Activated CD4-positive, alpha-beta memory T cell treated with anti-CD3 and anti-CD28 coated beads, Interleukin-2, amount 10 ng/mL, durations not matched to agents 7 days and 5 days (primary cell): ENCODE measurements around the gene CRIP2. TPM values are rescaled to one million over a fixed set of nuclear protein-coding genes. Genes with fewer than 3 reads are reported as not detected.

Source experiments
- CTCF ChIA-PET: fragments of 350-600 bp; sonication (Branson Sonifier 250); formaldehyde crosslinking; loops from one replicate; lab custom pipeline; 2021; ENCODE audit warnings: antibody characterized with exemption, inconsistent platforms; lab: Charles Lee
- POLR2A ChIA-PET: fragments of 350-600 bp; sonication (Branson Sonifier 250); formaldehyde crosslinking; loops from one replicate; lab custom pipeline; 2021; ENCODE audit warnings: antibody characterized with exemption; lab: Charles Lee
- DNase-seq: peaks from one replicate; pipeline ENCODE4 v3.0.0-alpha.2; 2020
- H3K27ac Mint-ChIP-seq: one replicate; pipeline ENCODE4 v1.8.0; 2021; ENCODE audit warnings: mild to moderate bottlenecking, mixed read lengths
- H3K27me3 Mint-ChIP-seq: one replicate; pipeline ENCODE4 v1.8.0; 2021; ENCODE audit warnings: mixed read lengths
- H3K36me3 Mint-ChIP-seq: one replicate; pipeline ENCODE4 v1.8.0; 2021; ENCODE audit warnings: low read depth, mixed read lengths
- H3K4me1 Mint-ChIP-seq: one replicate; pipeline ENCODE4 v1.8.0; 2021; ENCODE audit warnings: mixed read lengths
- H3K4me3 Mint-ChIP-seq: one replicate; pipeline ENCODE4 v1.8.0; 2021; ENCODE audit warnings: mild to moderate bottlenecking, mixed read lengths
- H3K9me3 Mint-ChIP-seq: one replicate; pipeline ENCODE4 v1.8.0; 2021; ENCODE audit warnings: mixed read lengths
- total RNA-seq, 2 experiments: library from RNA; stranded (reverse); gene quantifications; one replicate each; pipeline ENCODE4 v1.2.3, GENCODE V29; 2021

Gene CRIP2
- total RNA-seq: 1 to 10 TPM; 1.8 to 1.9 TPM

- ChIA-PET CTCF (interaction anchor here (1.6 kb wide), 1 partner anchor 15 kb away, joined by 5 read pairs; no protein-coding TSS in a partner anchor), POLR2A (interaction anchor here (1.5 kb wide), 1 partner anchor 15 kb away, joined by 7 read pairs; no protein-coding TSS in a partner anchor)
- H3K9me3 Mint-ChIP-seq: no peaks in the 10 kb centered on the region
- DNase-seq: peak; percentile 44
- peaks cover 27% of the 10 kb centered on the region for H3K27me3 Mint-ChIP-seq
- H3K27ac Mint-ChIP-seq: no peak within 1 kb of the TSS
- H3K4me1 Mint-ChIP-seq: peaks cover 11% of the 10 kb centered on the region
- peak within 1 kb of the TSS; percentile 71 for H3K4me3 Mint-ChIP-seq
- peaks cover 5% of the 10 kb centered on the region for H3K36me3 Mint-ChIP-seq
These were observed at the start of gene CRIP2 for GRCh38 chr14:105474483-105475268. TSS of gene CRIP2 (plus strand) at chr14:105474821. CDS start at chr14:105474863, 42 bp downstream.

DNA sequence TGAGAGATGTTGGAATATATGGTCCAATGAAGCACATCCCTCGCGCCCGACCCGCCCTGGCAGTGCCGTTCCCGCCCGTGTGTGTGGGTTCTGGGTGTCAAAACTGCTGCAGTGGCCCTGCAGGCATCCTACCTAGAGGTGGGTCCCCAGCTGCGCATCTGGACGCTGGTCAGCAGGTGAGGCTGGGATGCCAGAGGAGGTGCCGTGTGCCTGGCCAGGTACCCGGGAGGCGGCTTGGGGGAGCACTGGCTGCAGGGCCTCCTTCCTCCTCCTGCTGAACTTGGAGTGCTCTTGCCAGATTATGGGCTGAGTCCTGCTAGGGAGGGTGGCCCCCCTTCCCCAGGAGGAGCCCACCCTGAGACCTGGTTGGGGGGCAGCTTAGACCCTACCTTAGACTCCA lies 49.8 kb upstream of the CRIP2 start:
- POLR2A ChIA-PET: no interaction called here
- H3K27ac Mint-ChIP-seq: no peak overlapping the region
- peaks cover 27% of the 10 kb centered on the region for H3K4me1 Mint-ChIP-seq
- CTCF ChIA-PET: no interaction called here
- H3K9me3 Mint-ChIP-seq: no peaks in the 10 kb centered on the region
- peaks cover 26% of the 10 kb centered on the region for H3K36me3 Mint-ChIP-seq
- DNase-seq: no peak
- H3K4me3 Mint-ChIP-seq: no peak overlapping the region
- H3K27me3 Mint-ChIP-seq: no peaks in the 10 kb centered on the region

DNA sequence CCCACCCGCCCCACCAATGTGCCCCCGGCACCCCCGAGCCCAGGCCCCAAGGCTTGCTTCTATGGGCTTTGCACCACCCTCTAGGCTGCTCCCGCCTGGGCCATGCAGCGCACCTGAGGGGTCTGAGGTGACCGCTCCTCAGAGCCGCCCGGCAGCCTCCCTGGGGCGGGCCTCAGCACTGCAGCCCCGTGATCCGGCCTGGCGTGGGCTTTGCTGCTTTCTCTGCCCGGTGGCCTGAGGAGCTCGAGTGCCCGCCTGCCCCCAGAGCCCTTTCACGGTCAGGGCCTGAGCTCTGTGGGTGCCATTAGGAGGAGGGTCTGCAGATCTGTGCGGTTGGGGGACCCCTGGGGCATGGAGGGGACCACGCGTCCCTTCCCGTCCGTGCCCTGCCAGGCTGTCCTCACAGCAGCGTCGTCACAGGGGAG lies 48.8 kb upstream of the CRIP2 start:
- no peaks in the 10 kb centered on the region for H3K27me3 Mint-ChIP-seq
- CTCF ChIA-PET: no interaction called here
- H3K27ac Mint-ChIP-seq: no peak overlapping the region
- no peak overlapping the region for H3K4me3 Mint-ChIP-seq
- POLR2A ChIA-PET: no interaction called here
- no peak for DNase-seq
- no peaks in the 10 kb centered on the region for H3K9me3 Mint-ChIP-seq
- peaks cover 36% of the 10 kb centered on the region for H3K36me3 Mint-ChIP-seq
- H3K4me1 Mint-ChIP-seq: peaks cover 27% of the 10 kb centered on the region

GRCh38 chr14:105426416-105427130 lies 48.0 kb upstream of the CRIP2 start:
- Mint-ChIP-seq H3K36me3 (peaks cover 41% of the 10 kb centered on the region), H3K4me1 (peaks cover 20% of the 10 kb centered on the region), H3K27me3 (no peaks in the 10 kb centered on the region), H3K4me3 (no peak overlapping the region), H3K27ac (no peak overlapping the region), H3K9me3 (no peaks in the 10 kb centered on the region)
- POLR2A ChIA-PET: no interaction called here
- CTCF ChIA-PET: no interaction called here
- no peak for DNase-seq

- no peak overlapping the region for H3K4me3 Mint-ChIP-seq
- DNase-seq: no peak
These were observed 47.2 kb upstream of the CRIP2 start for GRCh38 chr14:105427412-105427811.

DNA sequence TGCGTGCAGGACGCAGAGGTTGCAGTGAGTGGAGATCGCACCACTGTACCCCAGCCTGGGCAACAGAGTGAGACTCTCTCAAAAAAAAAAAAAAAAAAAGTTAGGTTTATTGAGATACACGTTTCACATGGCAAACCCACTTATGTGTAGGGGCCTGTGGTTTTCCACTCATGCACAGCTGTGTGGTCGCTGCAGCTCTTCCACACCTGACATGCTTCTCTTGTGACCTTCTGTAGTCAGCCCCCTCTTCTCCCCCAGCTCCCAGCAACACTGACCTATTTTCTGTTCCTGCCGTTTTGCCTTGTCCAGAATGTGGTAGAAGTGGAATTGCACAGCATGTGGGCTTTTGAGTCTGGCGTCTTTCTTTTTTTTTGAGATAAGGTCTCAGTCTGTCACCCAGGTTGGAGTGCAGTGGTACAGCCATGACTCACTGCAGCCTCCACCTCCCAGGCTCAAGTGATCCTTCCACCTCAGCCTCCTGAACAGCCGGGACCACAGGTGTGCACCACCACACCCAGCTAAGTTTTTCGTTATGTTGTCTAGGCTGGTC lies 46.6 kb upstream of the CRIP2 start:
- no peak for DNase-seq
- ChIA-PET POLR2A (no interaction called here), CTCF (interaction anchor here (0.6 kb wide), 1 partner anchor 219 kb away, joined by 3 read pairs; no protein-coding TSS in a partner anchor)
- Mint-ChIP-seq H3K9me3 (no peaks in the 10 kb centered on the region), H3K36me3 (peaks cover 41% of the 10 kb centered on the region), H3K4me3 (no peak overlapping the region), H3K27me3 (no peaks in the 10 kb centered on the region), H3K27ac (peak overlapping the region; percentile 44), H3K4me1 (peaks cover 6% of the 10 kb centered on the region)

More at GRCh38 chr14:105427412-105427811, 47.2 kb upstream of the CRIP2 start:
- Mint-ChIP-seq H3K27me3 (no peaks in the 10 kb centered on the region), H3K9me3 (no peaks in the 10 kb centered on the region), H3K27ac (no peak overlapping the region), H3K4me1 (peaks cover 11% of the 10 kb centered on the region), H3K36me3 (peaks cover 41% of the 10 kb centered on the region)
- CTCF ChIA-PET: no interaction called here
- POLR2A ChIA-PET: no interaction called here

- H3K27ac Mint-ChIP-seq: no peak overlapping the region
- ChIA-PET CTCF (interaction anchor here (1.6 to 3.2 kb wide), 2 partner anchors 18 to 59 kb away, joined by 6 to 7 read pairs; no protein-coding TSS in a partner anchor), POLR2A (interaction anchor here (1.5 to 2.6 kb wide), 2 partner anchors 26 to 48 kb away, joined by 3 to 5 read pairs; no protein-coding TSS in a partner anchor)
- no peak overlapping the region for H3K4me3 Mint-ChIP-seq
- no peak for DNase-seq
- H3K4me1 Mint-ChIP-seq: peaks cover 10% of the 10 kb centered on the region
- no peaks in the 10 kb centered on the region for H3K27me3 Mint-ChIP-seq
- peaks cover 39% of the 10 kb centered on the region for H3K36me3 Mint-ChIP-seq
- H3K9me3 Mint-ChIP-seq: no peaks in the 10 kb centered on the region
These were observed 44.6 kb upstream of the CRIP2 start for GRCh38 chr14:105430042-105430441.

GRCh38 chr14:105430565-105430964 lies 44.1 kb upstream of the CRIP2 start:
- Mint-ChIP-seq H3K4me1 (peaks cover 10% of the 10 kb centered on the region), H3K36me3 (peaks cover 39% of the 10 kb centered on the region), H3K27me3 (no peaks in the 10 kb centered on the region), H3K9me3 (no peaks in the 10 kb centered on the region), H3K27ac (no peak overlapping the region), H3K4me3 (no peak overlapping the region)
- POLR2A ChIA-PET: interaction anchor here (1.5 to 2.6 kb wide), 2 partner anchors 26 to 48 kb away, joined by 3 to 5 read pairs; no protein-coding TSS in a partner anchor
- no peak for DNase-seq
- CTCF ChIA-PET: interaction anchor here (1.6 to 3.2 kb wide), 2 partner anchors 18 to 60 kb away, joined by 6 to 7 read pairs; no protein-coding TSS in a partner anchor

DNA sequence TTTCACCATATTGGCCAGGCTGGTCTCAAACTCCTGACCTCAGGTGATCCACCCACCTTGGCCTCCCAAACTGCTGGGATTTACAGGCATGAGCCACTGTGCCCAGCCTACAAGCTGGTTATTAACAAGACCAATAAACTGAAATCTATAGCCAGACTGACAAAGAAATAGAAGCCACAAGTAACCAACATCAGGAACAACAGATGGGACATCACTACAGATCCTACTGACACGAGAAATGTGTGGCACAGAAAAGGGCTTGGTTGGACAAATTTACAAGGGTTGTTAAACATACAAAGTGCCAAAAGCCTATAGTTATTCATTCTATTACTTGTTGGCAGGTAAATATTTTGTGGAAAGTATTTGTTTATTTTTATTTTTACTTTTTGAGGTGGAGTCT lies 43.4 kb upstream of the CRIP2 start:
- Mint-ChIP-seq H3K4me3 (no peak overlapping the region), H3K27ac (no peak overlapping the region), H3K9me3 (no peaks in the 10 kb centered on the region), H3K4me1 (peaks cover 12% of the 10 kb centered on the region), H3K36me3 (peaks cover 37% of the 10 kb centered on the region), H3K27me3 (no peaks in the 10 kb centered on the region)
- ChIA-PET POLR2A (no interaction called here), CTCF (interaction anchor here (1.6 to 3.2 kb wide), 2 partner anchors 17 to 60 kb away, joined by 6 to 7 read pairs; no protein-coding TSS in a partner anchor)
- DNase-seq: no peak

- H3K4me3 Mint-ChIP-seq: no peak overlapping the region
- peaks cover 9% of the 10 kb centered on the region for H3K4me1 Mint-ChIP-seq
- no peak overlapping the region for H3K27ac Mint-ChIP-seq
- H3K27me3 Mint-ChIP-seq: no peaks in the 10 kb centered on the region
- H3K36me3 Mint-ChIP-seq: peaks cover 24% of the 10 kb centered on the region
- DNase-seq: no peak
- ChIA-PET CTCF (interaction anchor here (3.2 kb wide), 1 partner anchor 62 kb away, joined by 7 read pairs; no protein-coding TSS in a partner anchor), POLR2A (no interaction called here)
- no peaks in the 10 kb centered on the region for H3K9me3 Mint-ChIP-seq
These were observed 42.0 kb upstream of the CRIP2 start for GRCh38 chr14:105432657-105433056.

DNA sequence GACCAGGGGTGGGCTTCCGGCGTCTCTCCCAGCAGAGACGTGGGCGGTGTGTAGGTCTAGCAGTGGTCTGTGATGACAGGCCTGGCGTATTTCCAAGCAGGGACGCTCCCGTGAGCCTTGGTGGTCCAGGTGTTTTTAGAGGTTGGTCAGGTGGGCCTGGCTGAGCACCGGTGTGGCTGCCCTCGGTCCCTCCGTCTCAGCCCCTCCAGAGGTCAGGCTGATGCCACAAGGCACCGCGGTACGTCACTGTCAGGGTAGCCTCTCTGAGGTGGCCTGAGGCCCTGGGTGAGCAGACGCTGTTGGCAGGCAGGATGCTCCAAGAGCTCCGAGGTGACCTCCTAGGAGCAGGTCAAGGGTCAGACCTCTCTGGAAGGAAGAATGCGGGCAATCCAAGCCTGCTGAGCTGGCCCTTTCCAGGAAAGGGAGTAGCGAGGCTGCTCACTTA lies 41.4 kb upstream of the CRIP2 start:
- H3K4me1 Mint-ChIP-seq: peaks cover 7% of the 10 kb centered on the region
- H3K9me3 Mint-ChIP-seq: no peaks in the 10 kb centered on the region
- POLR2A ChIA-PET: no interaction called here
- CTCF ChIA-PET: no interaction called here
- no peak overlapping the region for H3K27ac Mint-ChIP-seq
- peaks cover 21% of the 10 kb centered on the region for H3K36me3 Mint-ChIP-seq
- DNase-seq: no peak
- H3K27me3 Mint-ChIP-seq: no peaks in the 10 kb centered on the region
- H3K4me3 Mint-ChIP-seq: no peak overlapping the region

GRCh38 chr14:105436402-105436801 lies 38.2 kb upstream of the CRIP2 start:
- CTCF ChIA-PET: no interaction called here
- H3K27me3 Mint-ChIP-seq: no peaks in the 10 kb centered on the region
- no peak for DNase-seq
- H3K4me3 Mint-ChIP-seq: no peak overlapping the region
- peaks cover 6% of the 10 kb centered on the region for H3K4me1 Mint-ChIP-seq
- peaks cover 2% of the 10 kb centered on the region for H3K36me3 Mint-ChIP-seq
- no peaks in the 10 kb centered on the region for H3K9me3 Mint-ChIP-seq
- H3K27ac Mint-ChIP-seq: no peak overlapping the region
- POLR2A ChIA-PET: no interaction called here
